ENCODE data around the gene OXLD1.

OXLD1 gene

DNA sequence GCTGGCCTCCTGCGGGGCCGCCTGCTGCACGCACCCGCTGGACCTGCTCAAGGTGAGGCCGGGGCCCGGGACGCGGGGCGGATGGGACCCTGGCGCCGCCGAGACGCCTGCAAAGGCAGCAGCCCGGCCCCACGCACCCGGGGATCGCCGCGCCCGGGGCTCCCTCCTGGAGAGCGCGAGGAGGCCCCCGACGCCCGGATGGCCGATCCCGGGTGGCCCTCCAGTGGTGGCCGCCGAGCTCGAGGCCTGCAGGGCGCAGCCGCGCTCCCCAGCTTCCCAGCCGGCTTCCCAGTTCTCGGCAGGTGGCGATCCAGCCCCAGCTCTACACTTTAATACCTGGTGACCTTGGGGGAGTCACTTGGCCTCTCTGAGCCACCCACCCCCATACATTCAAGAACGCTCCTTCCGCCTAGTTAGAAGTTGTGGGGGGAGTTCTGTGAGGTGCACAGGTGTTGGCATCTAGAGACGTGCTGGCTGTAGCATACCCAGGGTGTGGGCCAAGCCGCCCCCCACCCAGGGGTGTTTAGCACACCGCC is 46.1 kb upstream of the OXLD1 start:
- H3K4me3 ChIP-seq (ENCODE audit: low read length): peak overlapping the region; percentile 72
- no peaks in the 10 kb centered on the region for H3K36me3 ChIP-seq (ENCODE audit: control insufficient read depth, insufficient read depth, low read length)
- H3K4me2 ChIP-seq (ENCODE audit: low read length): peak overlapping the region; percentile 86
- H2AK5ac ChIP-seq (ENCODE audit: low read length): no peak overlapping the region
- no peaks in the 10 kb centered on the region for H3K27me3 ChIP-seq (ENCODE audit: insufficient read depth, low read length, poor library complexity)
- peak overlapping the region; percentile 7 for H3K23ac ChIP-seq (ENCODE audit: low read length)
- no peak overlapping the region for H2BK15ac ChIP-seq (replicated peaks; ENCODE audit: low read depth)
- H3K56ac ChIP-seq (ENCODE audit: low read length): peak overlapping the region; percentile 87
- H4K5ac ChIP-seq (ENCODE audit: low read length): no peak overlapping the region
- no peak overlapping the region for H3K27ac ChIP-seq (ENCODE audit: low read depth, low read length)
- H4K8ac ChIP-seq (ENCODE audit: low read depth, low read length): no peak overlapping the region
- H3K4ac ChIP-seq (ENCODE audit: low read depth, low read length): peak overlapping the region; percentile 71
- WGBS (ENCODE audit: extremely low coverage, insufficient coverage, low lambda C conversion rate): no CpG with 5 or more reads among the region's 41 CpGs
- peak overlapping the region; percentile 85 for H3K9ac ChIP-seq (ENCODE audit: low read length)
- no peak overlapping the region for H3K18ac ChIP-seq (ENCODE audit: low read length)
- H2BK120ac ChIP-seq (ENCODE audit: low read depth, low read length): no peak overlapping the region
- peaks cover 3% of the 10 kb centered on the region for H3K79me1 ChIP-seq (ENCODE audit: low read length)
- H2BK5ac ChIP-seq (ENCODE audit: low read length): no peak overlapping the region
- peaks cover 6% of the 10 kb centered on the region for H3K4me1 ChIP-seq (ENCODE audit: control insufficient read depth, low read depth, low read length)
- peak; percentile 48 for DNase-seq
- no peaks in the 10 kb centered on the region for H3K79me2 ChIP-seq (ENCODE audit: control insufficient read depth, insufficient read depth, low read length)

DNA sequence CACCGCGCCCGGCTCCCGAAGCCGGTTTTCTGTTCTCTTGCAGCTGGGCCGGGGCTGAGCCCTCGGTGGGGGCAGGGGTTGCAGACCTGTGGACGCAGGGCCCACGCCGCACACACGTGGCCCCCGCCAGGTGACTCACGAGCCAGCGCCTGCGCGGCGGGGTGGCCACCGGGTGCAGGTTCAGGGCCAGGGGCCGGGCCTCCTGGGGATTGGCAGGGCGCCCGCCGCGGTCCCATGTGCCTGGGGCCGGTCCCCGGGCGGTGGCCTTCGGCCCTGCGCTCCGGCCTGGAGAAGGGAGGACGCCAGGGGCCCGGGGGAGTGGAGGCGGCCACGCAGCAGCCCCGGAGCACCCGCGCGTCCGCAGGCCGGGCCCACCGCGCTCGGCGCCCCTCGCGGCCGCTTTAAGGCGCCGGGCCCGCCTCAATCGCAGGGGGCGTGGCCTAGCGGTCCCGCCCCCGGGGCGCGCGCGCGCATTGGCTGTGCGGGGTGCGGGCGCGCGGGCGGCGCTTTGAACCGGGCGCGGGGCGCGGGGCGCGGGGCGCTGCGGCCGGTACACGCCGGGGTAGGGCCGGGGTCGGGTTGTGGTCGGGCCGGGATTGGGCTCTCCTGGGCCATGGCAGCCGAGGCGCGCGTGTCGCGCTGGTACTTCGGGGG is 45.5 kb upstream of the OXLD1 start, which contains the start of gene SLC25A10:
TSS of gene SLC25A10 (plus strand) at position 471 of the 654 bp plus-strand sequence. CDS start at position 614, 143 bp downstream.
- Histone ChIP-seq H4K5ac (ENCODE audit: low read length) (no peak within 1 kb of the TSS), H2AK5ac (ENCODE audit: low read length) (no peak within 1 kb of the TSS), H3K79me1 (ENCODE audit: low read length) (peaks cover 3% of the 10 kb centered on the region), H3K9ac (ENCODE audit: low read length) (peak within 1 kb of the TSS; percentile 85), H3K23ac (ENCODE audit: low read length) (peak within 1 kb of the TSS; percentile 80), H3K36me3 (ENCODE audit: control insufficient read depth, insufficient read depth, low read length) (no peaks in the 10 kb centered on the region), H3K56ac (ENCODE audit: low read length) (peak within 1 kb of the TSS; percentile 87), H2BK120ac (ENCODE audit: low read depth, low read length) (no peak within 1 kb of the TSS), H2BK5ac (ENCODE audit: low read length) (no peak within 1 kb of the TSS), H3K4me3 (ENCODE audit: low read length) (peak within 1 kb of the TSS; percentile 72), H3K79me2 (ENCODE audit: control insufficient read depth, insufficient read depth, low read length) (no peaks in the 10 kb centered on the region), H3K18ac (ENCODE audit: low read length) (peak within 1 kb of the TSS; percentile 11), H4K8ac (ENCODE audit: low read depth, low read length) (no peak within 1 kb of the TSS), H3K4me1 (ENCODE audit: control insufficient read depth, low read depth, low read length) (peaks cover 6% of the 10 kb centered on the region), H2BK15ac (replicated peaks; ENCODE audit: low read depth) (no peak within 1 kb of the TSS), H3K27me3 (ENCODE audit: insufficient read depth, low read length, poor library complexity) (no peaks in the 10 kb centered on the region), H3K27ac (ENCODE audit: low read depth, low read length) (no peak within 1 kb of the TSS), H3K4me2 (ENCODE audit: low read length) (peak within 1 kb of the TSS; percentile 86), H3K4ac (ENCODE audit: low read depth, low read length) (peak within 1 kb of the TSS; percentile 71)
- peak; percentile 72 for DNase-seq
- no CpG with 5 or more reads among the region's 89 CpGs for WGBS (ENCODE audit: extremely low coverage, insufficient coverage, low lambda C conversion rate)

- H3K23ac ChIP-seq (ENCODE audit: low read length): peak overlapping the region; percentile 80
- H2AK5ac ChIP-seq (ENCODE audit: low read length): no peak overlapping the region
- peak overlapping the region; percentile 47 for H3K9ac ChIP-seq (ENCODE audit: low read length)
- H3K4me1 ChIP-seq (ENCODE audit: control insufficient read depth, low read depth, low read length): peaks cover 6% of the 10 kb centered on the region
- WGBS (ENCODE audit: extremely low coverage, insufficient coverage, low lambda C conversion rate): no CpG with 5 or more reads among the region's 29 CpGs
- no peak overlapping the region for H2BK15ac ChIP-seq (replicated peaks; ENCODE audit: low read depth)
- no peaks in the 10 kb centered on the region for H3K36me3 ChIP-seq (ENCODE audit: control insufficient read depth, insufficient read depth, low read length)
- no peak overlapping the region for H3K27ac ChIP-seq (ENCODE audit: low read depth, low read length)
- H3K79me1 ChIP-seq (ENCODE audit: low read length): peaks cover 3% of the 10 kb centered on the region
- peak overlapping the region; percentile 75 for H3K56ac ChIP-seq (ENCODE audit: low read length)
- no peak overlapping the region for H3K18ac ChIP-seq (ENCODE audit: low read length)
- peak; percentile 51 for DNase-seq
- H4K8ac ChIP-seq (ENCODE audit: low read depth, low read length): no peak overlapping the region
- no peak overlapping the region for H3K4me3 ChIP-seq (ENCODE audit: low read length)
- no peak overlapping the region for H4K5ac ChIP-seq (ENCODE audit: low read length)
- no peak overlapping the region for H2BK120ac ChIP-seq (ENCODE audit: low read depth, low read length)
- H3K79me2 ChIP-seq (ENCODE audit: control insufficient read depth, insufficient read depth, low read length): no peaks in the 10 kb centered on the region
- H3K27me3 ChIP-seq (ENCODE audit: insufficient read depth, low read length, poor library complexity): no peaks in the 10 kb centered on the region
- H2BK5ac ChIP-seq (ENCODE audit: low read length): no peak overlapping the region
- H3K4me2 ChIP-seq (ENCODE audit: low read length): peak overlapping the region; percentile 2
- no peak overlapping the region for H3K4ac ChIP-seq (ENCODE audit: low read depth, low read length)
These were observed 44.3 kb upstream of the OXLD1 start for GRCh38 chr17:81710514-81711308.

DNA sequence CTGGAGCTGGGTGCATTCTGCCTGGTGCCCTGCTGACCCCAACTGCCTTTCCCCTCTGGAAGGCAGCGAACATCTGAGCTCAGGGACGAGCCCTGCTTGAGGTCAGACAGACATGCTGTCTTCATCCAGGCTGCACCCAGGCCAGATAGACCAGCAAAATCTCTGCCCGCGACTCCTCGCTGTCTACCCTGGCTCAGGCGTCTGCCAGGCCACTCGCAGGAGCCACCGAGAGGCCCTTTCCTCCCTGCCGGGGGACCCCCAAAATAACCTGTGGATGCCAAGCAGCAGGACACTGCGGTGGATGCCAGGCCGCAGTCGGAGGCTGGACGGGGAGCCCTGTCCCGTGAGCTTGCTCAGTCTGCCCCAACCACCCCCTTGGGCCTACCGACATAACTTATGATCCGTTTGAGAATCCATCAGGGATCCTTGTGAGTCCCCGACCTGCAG is 42.4 kb upstream of the OXLD1 start:
- Histone ChIP-seq H3K79me1 (ENCODE audit: low read length) (peaks cover 11% of the 10 kb centered on the region), H2AK5ac (ENCODE audit: low read length) (no peak overlapping the region), H3K27ac (ENCODE audit: low read depth, low read length) (no peak overlapping the region), H3K36me3 (ENCODE audit: control insufficient read depth, insufficient read depth, low read length) (peaks cover 1% of the 10 kb centered on the region), H3K4ac (ENCODE audit: low read depth, low read length) (no peak overlapping the region), H3K56ac (ENCODE audit: low read length) (no peak overlapping the region), H3K4me1 (ENCODE audit: control insufficient read depth, low read depth, low read length) (peaks cover 6% of the 10 kb centered on the region), H4K8ac (ENCODE audit: low read depth, low read length) (no peak overlapping the region), H3K23ac (ENCODE audit: low read length) (no peak overlapping the region), H3K18ac (ENCODE audit: low read length) (no peak overlapping the region), H4K5ac (ENCODE audit: low read length) (no peak overlapping the region), H3K9ac (ENCODE audit: low read length) (no peak overlapping the region), H2BK15ac (replicated peaks; ENCODE audit: low read depth) (no peak overlapping the region), H3K4me3 (ENCODE audit: low read length) (no peak overlapping the region), H3K79me2 (ENCODE audit: control insufficient read depth, insufficient read depth, low read length) (peaks cover 10% of the 10 kb centered on the region), H2BK5ac (ENCODE audit: low read length) (no peak overlapping the region), H2BK120ac (ENCODE audit: low read depth, low read length) (no peak overlapping the region), H3K4me2 (ENCODE audit: low read length) (no peak overlapping the region), H3K27me3 (ENCODE audit: insufficient read depth, low read length, poor library complexity) (no peaks in the 10 kb centered on the region)
- WGBS (ENCODE audit: extremely low coverage, insufficient coverage, low lambda C conversion rate): no CpG with 5 or more reads among the region's 17 CpGs
- DNase-seq: no peak

DNA sequence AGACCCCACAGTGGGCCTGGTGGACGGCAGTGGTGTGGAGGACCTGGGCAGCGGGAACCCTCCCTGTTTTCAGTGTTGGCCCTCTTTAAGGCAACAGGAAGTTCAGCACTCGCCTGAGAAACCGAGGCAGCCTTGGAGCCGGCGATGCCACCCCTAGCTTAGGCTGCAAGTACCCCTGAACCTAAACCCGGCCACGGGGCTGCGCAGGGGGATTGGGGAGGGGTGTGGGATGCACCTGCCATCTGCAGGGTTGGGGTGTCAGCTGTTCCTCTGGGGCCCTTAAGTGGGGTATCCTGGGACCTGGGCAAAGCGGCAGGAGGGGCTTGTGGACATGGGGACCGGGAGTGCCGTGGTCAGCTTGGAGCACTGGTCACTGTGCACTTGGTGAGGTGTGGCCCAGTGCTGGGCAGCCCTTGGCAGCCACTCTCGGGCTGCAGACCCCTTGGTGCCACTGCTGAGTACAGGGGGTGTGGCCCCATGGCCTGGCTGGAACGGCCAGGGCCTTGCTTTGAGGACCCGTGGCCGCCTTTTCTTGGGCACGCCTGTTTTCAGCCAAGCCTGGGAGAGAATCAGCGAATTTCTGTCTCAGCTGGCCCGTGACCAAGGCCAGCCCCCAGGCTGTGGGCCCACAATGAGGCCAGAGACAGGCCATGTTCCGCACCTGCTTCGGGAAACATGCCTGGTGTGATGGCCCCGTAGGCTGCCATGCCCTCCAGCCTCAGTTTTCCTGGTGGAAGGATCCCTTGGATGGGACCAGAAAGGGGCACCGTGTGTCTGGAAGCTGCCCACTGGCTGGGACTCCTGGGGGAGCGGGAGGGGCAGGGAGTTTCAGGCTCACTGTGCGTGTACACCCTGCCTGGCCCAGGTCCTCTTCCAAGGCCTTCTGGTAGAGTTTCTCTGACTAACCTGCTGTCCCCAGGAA is 41.6 kb upstream of the OXLD1 start:
- H3K9ac ChIP-seq (ENCODE audit: low read length): no peak overlapping the region
- H4K5ac ChIP-seq (ENCODE audit: low read length): no peak overlapping the region
- H3K4ac ChIP-seq (ENCODE audit: low read depth, low read length): no peak overlapping the region
- H3K4me2 ChIP-seq (ENCODE audit: low read length): no peak overlapping the region
- no peak overlapping the region for H2AK5ac ChIP-seq (ENCODE audit: low read length)
- H3K4me3 ChIP-seq (ENCODE audit: low read length): no peak overlapping the region
- H3K79me2 ChIP-seq (ENCODE audit: control insufficient read depth, insufficient read depth, low read length): peaks cover 15% of the 10 kb centered on the region
- H2BK15ac ChIP-seq (replicated peaks; ENCODE audit: low read depth): no peak overlapping the region
- H3K27me3 ChIP-seq (ENCODE audit: insufficient read depth, low read length, poor library complexity): no peaks in the 10 kb centered on the region
- no peak overlapping the region for H3K27ac ChIP-seq (ENCODE audit: low read depth, low read length)
- no peak overlapping the region for H2BK120ac ChIP-seq (ENCODE audit: low read depth, low read length)
- H3K18ac ChIP-seq (ENCODE audit: low read length): no peak overlapping the region
- H3K79me1 ChIP-seq (ENCODE audit: low read length): peaks cover 11% of the 10 kb centered on the region
- DNase-seq: no peak
- H3K23ac ChIP-seq (ENCODE audit: low read length): no peak overlapping the region
- H3K56ac ChIP-seq (ENCODE audit: low read length): no peak overlapping the region
- H4K8ac ChIP-seq (ENCODE audit: low read depth, low read length): no peak overlapping the region
- no CpG with 5 or more reads among the region's 25 CpGs for WGBS (ENCODE audit: extremely low coverage, insufficient coverage, low lambda C conversion rate)
- H3K36me3 ChIP-seq (ENCODE audit: control insufficient read depth, insufficient read depth, low read length): peaks cover 1% of the 10 kb centered on the region
- H3K4me1 ChIP-seq (ENCODE audit: control insufficient read depth, low read depth, low read length): peaks cover 6% of the 10 kb centered on the region
- no peak overlapping the region for H2BK5ac ChIP-seq (ENCODE audit: low read length)

Measured in mesendoderm (in vitro differentiated cells).